ENCODE results near the gene BDNF. TPM values are rescaled to one million over a fixed set of nuclear protein-coding genes. Genes with fewer than 3 reads are reported as not detected.
"Not testable (repeated sequence)": the region's sequence is repeated elsewhere in the genome, so short reads cannot be mapped to it uniquely, and the experiment has no call there.

The BDNF gene
- polyA plus RNA-seq, 3 donors, result 0.02 to 0.33 (median 0.22) TPM

- no peak overlapping the region for H3K27ac ChIP-seq (ENCODE audit: low read depth, low read length)
- WGBS, 3 donors, result 80 to 88% (median 83%) methylated on average over 9 of the region's 9 CpGs
These were observed 54.0 kb downstream of the BDNF start for GRCh38 chr11:27646051-27646818.

DNA sequence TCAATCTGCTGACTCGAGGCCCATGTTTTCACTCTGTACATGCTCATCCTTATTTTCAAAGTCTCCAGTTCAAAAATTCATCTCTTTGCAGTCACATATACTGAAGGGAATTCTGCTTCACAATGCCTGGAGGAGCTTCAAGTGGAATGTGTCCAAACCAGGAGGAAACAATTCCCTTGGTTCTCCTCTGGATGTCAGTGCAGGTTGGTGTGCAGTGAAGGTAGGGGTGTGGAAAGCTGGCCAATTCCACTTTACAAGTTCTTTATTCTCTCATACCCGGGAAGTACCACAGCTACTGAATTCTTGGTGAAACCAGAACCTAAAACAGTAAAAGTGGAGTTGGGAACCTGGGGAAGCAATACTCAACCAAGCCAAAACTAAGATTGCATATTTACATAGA lies 57.3 kb downstream of the BDNF start:
- H3K27ac ChIP-seq (ENCODE audit: low read depth, low read length), result no peak overlapping the region
- WGBS, 3 donors, result 76 to 83% (median 77%) methylated on average over 2 of the region's 2 CpGs

GRCh38 chr11:27640954-27641353 lies 59.3 kb downstream of the BDNF start:
- no peak overlapping the region for H3K27ac ChIP-seq (ENCODE audit: low read depth, low read length)

- whole genome bisulfite sequencing, 3 donors, result 77 to 84% (median 83%) methylated on average over 1 of the region's 1 CpG
- H3K27ac ChIP-seq (ENCODE audit: low read depth, low read length), result no peak overlapping the region
These were observed 64.7 kb downstream of the BDNF start for GRCh38 chr11:27635567-27636037.

DNA sequence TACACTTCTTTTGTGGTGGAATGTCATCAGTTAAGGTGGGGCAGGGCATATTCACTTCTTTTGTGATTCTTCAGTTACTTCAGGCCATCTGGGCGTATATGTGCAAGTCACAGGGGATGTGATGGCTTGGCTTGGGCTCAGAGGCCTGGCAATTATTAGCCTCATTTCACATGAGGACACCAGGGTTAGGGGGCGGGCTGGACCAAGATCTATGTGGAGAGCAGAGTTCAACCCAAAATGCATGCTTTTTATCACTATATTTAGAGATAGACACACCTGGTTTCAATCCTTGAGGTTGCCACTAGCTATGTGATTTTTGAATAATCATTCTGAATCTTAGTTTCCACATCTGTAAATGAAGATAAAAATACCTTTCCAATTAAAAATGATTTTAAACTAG lies 65.5 kb downstream of the BDNF start:
- WGBS, 3 donors, result 76 to 87% (median 77%) methylated on average over 2 of the region's 2 CpGs
- H3K27ac ChIP-seq (ENCODE audit: low read depth, low read length), result not testable (repeated sequence)

- 90 to 95% (median 91%) methylated on average over 10 of the region's 10 CpGs for WGBS, 3 donors
- H3K27ac ChIP-seq (ENCODE audit: low read depth, low read length), result not testable (repeated sequence)
These were observed 66.0 kb downstream of the BDNF start for GRCh38 chr11:27634282-27634681.

GRCh38 chr11:27629023-27629422 lies 71.2 kb downstream of the BDNF start:
- H3K27ac ChIP-seq (ENCODE audit: low read depth, low read length), result not testable (repeated sequence)
- 84 to 87% (median 84%) methylated on average over 4 to 5 of the region's 5 CpGs for WGBS, 3 donors

DNA sequence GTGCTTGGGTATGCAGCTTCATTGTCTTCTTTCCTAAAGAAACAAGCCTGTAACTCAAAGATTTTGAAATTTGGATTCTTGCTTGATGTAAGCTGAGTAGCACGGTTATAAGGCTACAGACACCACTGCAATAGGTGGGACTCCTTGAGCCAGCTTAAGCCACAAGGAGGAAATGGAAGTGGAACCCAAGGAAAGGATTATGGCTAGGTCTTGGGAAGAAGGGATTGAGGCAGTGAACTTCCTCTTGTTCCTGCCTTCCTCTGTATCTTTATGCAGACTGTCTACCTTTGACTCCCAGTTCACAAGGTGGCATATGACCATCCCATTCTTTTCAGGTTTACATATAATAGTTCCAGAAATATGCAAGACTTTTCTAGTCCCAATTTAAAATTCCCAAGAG lies 72.3 kb downstream of the BDNF start:
- 82 to 92% (median 87%) methylated on average over 1 of the region's 1 CpG for WGBS, 3 donors

DNA sequence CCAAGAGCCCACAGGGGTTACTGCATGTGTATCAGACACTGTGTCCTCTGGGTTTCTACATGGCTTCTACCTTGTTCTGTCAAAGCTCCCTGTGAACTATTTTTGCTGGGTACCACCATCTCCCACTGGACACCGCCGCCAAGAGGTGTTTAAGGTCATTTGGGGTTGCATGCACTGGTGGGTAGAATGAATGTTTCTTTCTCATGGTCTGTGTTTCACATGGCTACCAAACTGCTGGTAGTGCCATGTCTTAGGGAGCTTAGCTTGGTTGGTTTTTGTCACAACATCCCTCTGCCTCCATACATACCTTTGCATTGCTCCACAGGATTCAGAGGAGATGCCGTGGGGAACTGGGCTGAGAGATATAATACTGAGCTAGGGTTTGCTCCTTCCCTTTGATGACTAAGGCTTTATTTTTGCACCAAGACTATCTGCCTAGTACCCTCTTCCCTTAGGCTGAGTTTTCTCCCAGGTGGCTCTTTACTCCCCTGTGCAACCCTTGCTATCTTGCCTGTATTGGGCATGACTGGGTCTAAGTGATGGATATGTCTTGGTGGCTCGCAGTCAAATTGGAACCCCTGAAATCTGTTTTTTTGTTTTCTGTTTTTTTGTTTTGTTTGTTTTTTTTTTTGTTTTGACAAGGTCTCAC lies 73.2 kb downstream of the BDNF start:
- WGBS, 3 donors, result 91 to 96% (median 96%) methylated on average over 4 of the region's 4 CpGs
- no peak overlapping the region for H3K27ac ChIP-seq (ENCODE audit: low read depth, low read length)

More for the DNA sequence above, 72.3 kb downstream of the BDNF start:
- no peak overlapping the region for H3K27ac ChIP-seq (ENCODE audit: low read depth, low read length)

DNA sequence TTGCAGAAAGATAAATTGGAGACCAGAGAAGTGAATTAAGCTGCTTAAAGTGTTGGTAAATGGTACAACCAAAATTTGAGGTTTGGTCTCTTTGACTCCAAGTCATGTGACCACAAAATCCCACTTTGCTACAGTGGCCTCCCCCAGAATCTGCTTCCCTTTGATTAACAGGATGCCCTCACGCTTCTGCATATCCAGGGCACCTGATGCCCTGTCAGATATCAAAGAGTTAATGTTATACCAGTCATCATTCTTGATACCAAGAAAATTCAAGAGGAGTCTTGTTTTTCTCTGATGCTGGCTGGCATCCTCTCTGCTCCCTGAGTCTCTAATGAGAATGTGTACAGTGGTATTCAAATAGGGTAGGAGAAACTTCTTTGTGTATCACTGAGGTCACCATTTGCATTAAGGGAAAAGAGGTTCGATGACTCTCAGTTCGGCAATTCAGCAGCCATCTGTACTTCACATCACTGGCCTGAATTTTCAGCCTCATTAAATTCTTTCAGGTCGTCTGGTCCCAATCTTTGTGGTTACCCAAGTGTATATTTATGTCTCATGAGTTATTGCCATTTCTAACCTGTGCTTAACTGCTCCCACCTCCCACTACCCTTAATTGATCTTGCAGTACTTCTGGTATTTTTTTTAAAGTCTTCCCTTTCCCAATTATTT lies 73.9 kb downstream of the BDNF start:
- no peak overlapping the region for H3K27ac ChIP-seq (ENCODE audit: low read depth, low read length)
- WGBS, 3 donors, result 79 to 85% (median 80%) methylated on average over 4 of the region's 4 CpGs

DNA sequence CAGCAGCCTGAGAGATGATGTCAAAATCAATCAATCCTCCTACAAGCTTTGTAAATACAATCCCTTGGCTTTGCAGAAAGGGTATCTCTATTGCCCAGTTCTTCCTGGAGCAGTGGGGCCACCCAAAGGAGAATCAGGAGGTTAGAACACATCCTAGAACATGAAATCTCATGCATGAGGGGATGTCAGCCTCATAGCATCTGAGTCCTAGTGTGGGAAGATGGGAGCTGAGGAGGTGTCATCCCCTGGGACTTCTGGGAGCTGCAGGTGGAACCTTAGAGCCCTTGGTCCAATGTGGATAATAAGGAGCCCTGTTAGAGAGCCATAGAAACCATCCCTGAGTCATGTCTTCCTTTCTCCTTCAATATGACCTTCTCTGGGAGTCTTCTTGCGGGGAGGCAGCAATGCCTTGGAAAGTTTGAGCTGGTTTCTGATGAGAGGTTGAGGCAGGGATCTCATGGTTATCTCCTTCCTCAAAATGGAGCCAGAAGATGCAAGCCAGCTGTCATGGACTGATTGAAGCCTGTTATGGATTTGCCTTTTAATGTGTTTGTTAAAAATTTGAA lies 74.8 kb downstream of the BDNF start:
- 59 to 100% (median 89%) methylated on average over 1 of the region's 1 CpG for WGBS, 3 donors
- H3K27ac ChIP-seq (ENCODE audit: low read depth, low read length), result no peak overlapping the region

DNA sequence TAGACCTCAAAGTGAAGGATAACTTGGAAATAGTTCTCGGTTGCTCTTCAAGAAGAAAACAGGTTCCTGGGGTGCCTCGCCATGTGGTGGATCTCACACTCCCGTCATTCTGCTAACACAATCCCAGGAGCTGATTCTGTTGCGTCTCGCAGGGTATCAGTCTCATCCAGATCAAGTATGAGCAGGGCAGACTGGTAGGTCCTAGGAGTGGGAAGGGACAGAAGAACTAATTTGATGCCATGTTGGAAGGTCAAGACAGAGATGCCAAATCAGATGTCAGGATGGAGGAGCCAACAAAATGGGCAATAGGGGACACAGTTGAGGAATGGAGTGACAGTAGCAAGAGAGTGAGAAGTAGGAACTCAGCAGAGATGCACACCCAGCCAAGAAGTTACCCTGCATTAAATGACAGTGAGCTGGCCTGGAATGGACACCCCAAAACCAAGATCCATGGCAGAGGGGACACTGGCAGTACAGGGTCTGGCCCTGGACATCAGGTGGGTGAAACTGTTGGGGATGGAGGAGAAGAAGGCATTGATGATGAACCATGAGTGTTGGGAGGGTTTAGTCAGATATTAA lies 76.2 kb downstream of the BDNF start:
- no peak overlapping the region for H3K27ac ChIP-seq (ENCODE audit: low read depth, low read length)
- WGBS, 3 donors, result 73 to 87% (median 76%) methylated on average over 5 of the region's 5 CpGs

DNA sequence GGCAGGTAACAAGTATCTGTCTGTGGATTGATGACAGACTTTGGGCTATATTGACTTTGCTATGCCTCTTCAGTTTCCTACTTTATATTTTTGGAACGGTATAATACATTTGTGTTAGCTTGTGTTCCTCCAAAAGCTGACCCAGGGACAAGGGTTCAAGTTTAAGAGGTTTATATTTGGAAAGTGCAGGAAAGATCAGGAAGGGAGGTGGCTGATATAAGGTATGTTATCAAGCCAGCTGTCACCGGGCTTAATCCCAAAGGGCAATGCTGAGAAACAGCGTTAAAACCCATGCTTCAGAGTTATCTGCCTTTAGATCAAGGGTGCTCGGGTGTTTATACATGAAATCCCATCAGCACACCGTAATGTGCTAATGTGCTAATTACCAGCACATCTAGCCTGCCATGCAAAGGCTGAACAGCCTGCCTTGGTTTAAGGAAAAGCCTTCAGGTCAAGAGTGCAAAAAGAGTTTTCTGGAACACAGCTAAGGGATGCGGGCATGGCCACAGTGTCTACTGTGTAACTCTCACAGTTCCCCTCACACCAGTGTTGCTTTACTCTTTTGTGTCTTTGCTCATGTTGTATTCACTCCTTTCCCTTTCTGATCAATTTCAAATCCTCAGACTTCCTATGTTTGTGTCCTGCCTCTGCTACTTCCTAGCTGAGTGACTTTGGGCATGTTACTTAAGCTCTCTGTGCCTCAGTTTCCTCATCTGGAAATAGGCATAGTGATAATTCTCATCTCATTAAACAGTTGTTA lies 77.5 kb downstream of the BDNF start:
- WGBS, 3 donors, result 63 to 70% (median 70%) methylated on average over 6 of the region's 6 CpGs
- H3K27ac ChIP-seq (ENCODE audit: low read depth, low read length), result no peak overlapping the region

DNA sequence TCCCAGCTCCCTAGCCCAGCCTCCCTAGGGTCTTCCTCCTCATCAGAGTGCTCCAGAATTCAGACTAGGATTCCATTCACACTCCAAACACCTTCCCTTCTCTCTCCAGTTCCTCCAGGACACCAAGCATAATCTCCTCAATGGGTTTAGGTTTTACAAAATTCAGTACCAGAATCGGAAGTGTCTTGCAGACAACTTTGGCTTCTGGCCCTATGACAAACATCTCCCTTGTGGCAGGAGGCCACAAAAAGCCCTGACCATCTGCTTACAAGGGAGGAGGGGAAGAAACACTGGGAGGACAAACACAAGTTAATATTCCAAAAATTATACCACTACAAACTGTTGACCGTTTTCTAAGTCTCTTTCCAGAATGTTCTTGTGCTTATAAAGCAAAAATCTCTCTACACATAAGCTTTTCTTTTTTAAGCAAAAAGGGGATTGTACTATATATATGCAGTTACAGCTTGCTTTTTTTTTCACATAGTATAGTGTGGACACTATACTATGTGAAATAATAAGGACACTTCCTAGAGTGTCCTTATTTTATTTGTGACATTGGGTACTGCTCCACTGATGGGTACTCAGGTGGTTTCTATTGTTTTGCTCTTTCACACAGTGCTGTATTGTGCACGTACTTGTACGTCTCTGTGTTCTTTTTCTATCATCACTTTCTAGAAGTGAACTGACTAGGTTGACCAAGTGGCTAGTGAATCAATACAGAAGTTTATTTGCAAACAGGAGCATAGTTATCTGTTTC lies 78.7 kb downstream of the BDNF start:
- H3K27ac ChIP-seq (ENCODE audit: low read depth, low read length), result no peak overlapping the region
- 69 to 72% (median 70%) methylated on average over 4 of the region's 4 CpGs for WGBS, 3 donors

- H3K27ac ChIP-seq (ENCODE audit: low read depth, low read length), result no peak overlapping the region
- WGBS, 3 donors, result 58 to 84% (median 66%) methylated on average over 2 of the region's 2 CpGs
These were observed 80.4 kb downstream of the BDNF start for GRCh38 chr11:27619763-27620335.

- WGBS, 3 donors, result 54 to 73% (median 57%) methylated on average over 5 of the region's 5 CpGs
- no peak overlapping the region for H3K27ac ChIP-seq (ENCODE audit: low read depth, low read length)
These were observed 81.1 kb downstream of the BDNF start for GRCh38 chr11:27619039-27619574.
